ENCODE results near the gene RBM33. TPM values are rescaled to one million over a fixed set of nuclear protein-coding genes. Genes with fewer than 3 reads are reported as not detected.
A peak's percentile ranks its signal among the peaks of the same experiment; 100 is the strongest.

Gene RBM33
- total RNA-seq, 1 experiment from 2014 or later: 81.8 TPM

- TF ChIP-seq, protein P1, sequence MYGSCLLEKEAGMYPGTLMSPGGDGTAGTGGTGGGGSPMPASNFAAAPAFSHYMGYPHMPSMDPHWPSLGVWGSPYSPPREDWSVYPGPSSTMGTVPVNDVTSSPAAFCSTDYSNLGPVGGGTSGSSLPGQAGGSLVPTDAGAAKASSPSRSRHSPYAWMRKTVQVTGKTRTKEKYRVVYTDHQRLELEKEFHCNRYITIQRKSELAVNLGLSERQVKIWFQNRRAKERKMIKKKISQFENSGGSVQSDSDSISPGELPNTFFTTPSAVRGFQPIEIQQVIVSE (CRISPR knock-in tag; IDR thresholded peaks at IDR 0.05; ENCODE audit: borderline replicate concordance): no peak
- TF ChIP-seq ESRRA (CRISPR knock-in tag; IDR thresholded peaks at IDR 0.05; ENCODE audit: borderline replicate concordance): no peak
- TF ChIP-seq HMGA2 (CRISPR knock-in tag; IDR thresholded peaks at IDR 0.05): no peak
- TF ChIP-seq FOXP1 (CRISPR knock-in tag; IDR thresholded peaks at IDR 0.05; ENCODE audit: borderline replicate concordance): peak; percentile 31; the same call in 1 of the 2 replicates
- no peak for TF ChIP-seq JUN (CRISPR knock-in tag; IDR thresholded peaks at IDR 0.05)
- no peak for TF ChIP-seq CREB1 (CRISPR knock-in tag; IDR thresholded peaks at IDR 0.05)
- no peak for TF ChIP-seq GRHL2 (CRISPR knock-in tag; IDR thresholded peaks at IDR 0.05; ENCODE audit: insufficient replicate concordance, severe bottlenecking)
- TF ChIP-seq ZNF317 (CRISPR knock-in tag; IDR thresholded peaks at IDR 0.05; ENCODE audit: borderline replicate concordance, low read depth): no peak
- TF ChIP-seq ETV6 (CRISPR knock-in tag; IDR thresholded peaks at IDR 0.05): peak; percentile 80; the same call in 1 of the 2 replicates
- no peak for TF ChIP-seq ZNF423 (CRISPR knock-in tag; IDR thresholded peaks at IDR 0.05)
- TF ChIP-seq PRRX2 (CRISPR knock-in tag; IDR thresholded peaks at IDR 0.05): no peak
- TF ChIP-seq GABPB1 (CRISPR knock-in tag; IDR thresholded peaks at IDR 0.05): peak; percentile 18; the same call in 1 of the 2 replicates
- no peak for TF ChIP-seq ZNF232 (CRISPR knock-in tag; IDR thresholded peaks at IDR 0.05)
- peak; percentile 77 for TF ChIP-seq ARID4B (CRISPR knock-in tag; IDR thresholded peaks at IDR 0.05; ENCODE audit: borderline replicate concordance)
- TF ChIP-seq TEAD4 (CRISPR knock-in tag; IDR thresholded peaks at IDR 0.05): no peak
- no peak for TF ChIP-seq STAT6 (CRISPR knock-in tag; conservative IDR thresholded peaks at IDR 0.05; ENCODE audit: low read depth)
- TF ChIP-seq SMAD4 (CRISPR knock-in tag; IDR thresholded peaks at IDR 0.05): peak; percentile 71; the same call in 1 of the 2 replicates
- no peak for TF ChIP-seq ZNF512 (CRISPR knock-in tag; IDR thresholded peaks at IDR 0.05; ENCODE audit: borderline replicate concordance)
- TF ChIP-seq, protein P2, sequence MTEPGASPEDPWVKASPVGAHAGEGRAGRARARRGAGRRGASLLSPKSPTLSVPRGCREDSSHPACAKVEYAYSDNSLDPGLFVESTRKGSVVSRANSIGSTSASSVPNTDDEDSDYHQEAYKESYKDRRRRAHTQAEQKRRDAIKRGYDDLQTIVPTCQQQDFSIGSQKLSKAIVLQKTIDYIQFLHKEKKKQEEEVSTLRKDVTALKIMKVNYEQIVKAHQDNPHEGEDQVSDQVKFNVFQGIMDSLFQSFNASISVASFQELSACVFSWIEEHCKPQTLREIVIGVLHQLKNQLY (CRISPR knock-in tag; IDR thresholded peaks at IDR 0.05): no peak
- no peak for TF ChIP-seq ATF1 (CRISPR knock-in tag; IDR thresholded peaks at IDR 0.05)
- TF ChIP-seq NR1H2 (CRISPR knock-in tag; IDR thresholded peaks at IDR 0.05): no peak
- TF ChIP-seq, protein P3, sequence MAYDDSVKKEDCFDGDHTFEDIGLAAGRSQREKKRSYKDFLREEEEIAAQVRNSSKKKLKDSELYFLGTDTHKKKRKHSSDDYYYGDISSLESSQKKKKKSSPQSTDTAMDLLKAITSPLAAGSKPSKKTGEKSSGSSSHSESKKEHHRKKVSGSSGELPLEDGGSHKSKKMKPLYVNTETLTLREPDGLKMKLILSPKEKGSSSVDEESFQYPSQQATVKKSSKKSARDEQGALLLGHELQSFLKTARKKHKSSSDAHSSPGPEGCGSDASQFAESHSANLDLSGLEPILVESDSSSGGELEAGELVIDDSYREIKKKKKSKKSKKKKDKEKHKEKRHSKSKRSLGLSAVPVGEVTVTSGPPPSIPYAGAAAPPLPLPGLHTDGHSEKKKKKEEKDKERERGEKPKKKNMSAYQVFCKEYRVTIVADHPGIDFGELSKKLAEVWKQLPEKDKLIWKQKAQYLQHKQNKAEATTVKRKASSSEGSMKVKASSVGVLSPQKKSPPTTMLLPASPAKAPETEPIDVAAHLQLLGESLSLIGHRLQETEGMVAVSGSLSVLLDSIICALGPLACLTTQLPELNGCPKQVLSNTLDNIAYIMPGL (CRISPR knock-in tag; IDR thresholded peaks at IDR 0.05): peak; percentile 89
- no peak for TF ChIP-seq JAZF1 (CRISPR knock-in tag; IDR thresholded peaks at IDR 0.05)
- no peak for TF ChIP-seq ZNF396 (CRISPR knock-in tag; IDR thresholded peaks at IDR 0.05; ENCODE audit: borderline replicate concordance)
- TF ChIP-seq ZBTB21 (CRISPR knock-in tag; IDR thresholded peaks at IDR 0.05; ENCODE audit: borderline replicate concordance): no peak
- TF ChIP-seq ZNF121 (CRISPR knock-in tag; IDR thresholded peaks at IDR 0.05): no peak
These were observed at the start of gene RBM33 (continued) for GRCh38 chr7:155644178-155644970.

Measured in WTC11 (cell line).